Caki2 (cell line): ENCODE data around the gene PDIA5. TPM values are rescaled to one million over a fixed set of nuclear protein-coding genes. Genes with fewer than 3 reads are reported as not detected.

Experiments
- DNase-seq: peaks from one replicate; pipeline ENCODE4 v3.0.0-alpha.2; 2015; ENCODE audit warnings: low read depth
- in situ Hi-C: cut with HindIII; loops from 2 replicates; pipeline ENCODE4 v1.10.0; 2016; ENCODE audit warnings: low sequenced_read_pairs, low pct_unique_long_range_greater_than_20kb, mixed read lengths
- total RNA-seq: library from RNA; depleted of rRNA; stranded (reverse); fragments of >200 nt; shearing (Covaris generic); gene quantifications from 2 replicates; pipeline ENCODE4 v1.2.3, GENCODE V29; 2014; ENCODE audit warnings: low replicate concordance; rRNA removed

Gene PDIA5
- total RNA-seq, 1 experiment from 2014 or later = 13.3 TPM

DNA sequence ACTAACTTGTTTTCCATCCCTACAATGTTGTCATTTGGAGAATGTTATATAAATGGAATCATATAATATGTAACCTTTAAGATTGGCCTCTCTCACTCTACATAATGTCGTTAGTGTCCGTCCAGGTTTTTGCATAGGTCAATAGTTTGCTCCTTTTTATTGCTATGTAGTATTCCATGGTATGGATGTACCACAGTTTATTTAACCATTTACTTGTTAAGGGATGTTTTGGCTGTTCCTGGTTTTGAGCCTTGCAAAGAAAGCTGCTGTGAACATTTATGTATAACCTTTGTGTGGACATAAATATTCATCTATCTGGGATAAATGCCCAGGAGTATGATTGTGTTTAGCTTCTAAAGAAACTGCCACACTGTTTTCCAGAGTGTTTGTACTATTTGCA, 100.9 kb downstream of the PDIA5 start:
- no peak for DNase-seq
- in situ Hi-C loops = no loop called here

DNA sequence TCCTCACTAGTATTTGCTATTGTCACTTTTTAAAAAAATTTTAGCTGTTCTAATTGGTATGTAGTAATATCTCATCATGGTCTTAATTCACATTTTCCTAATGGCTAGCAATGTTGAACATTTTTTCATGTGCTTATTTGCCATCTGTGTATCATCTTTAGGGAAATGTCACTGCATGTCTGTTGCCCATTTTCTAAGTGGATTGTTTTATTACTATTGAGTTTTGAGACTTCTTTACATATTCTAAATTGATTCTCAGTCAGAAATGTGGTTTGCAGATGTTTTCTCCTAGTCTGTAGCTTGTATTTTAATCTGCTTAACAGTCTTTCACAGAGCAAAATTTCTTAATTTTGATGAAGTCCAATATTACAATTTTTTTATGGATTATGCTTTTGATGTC, 101.3 kb downstream of the PDIA5 start:
- DNase-seq = no peak
- in situ Hi-C loops = no loop called here

DNA sequence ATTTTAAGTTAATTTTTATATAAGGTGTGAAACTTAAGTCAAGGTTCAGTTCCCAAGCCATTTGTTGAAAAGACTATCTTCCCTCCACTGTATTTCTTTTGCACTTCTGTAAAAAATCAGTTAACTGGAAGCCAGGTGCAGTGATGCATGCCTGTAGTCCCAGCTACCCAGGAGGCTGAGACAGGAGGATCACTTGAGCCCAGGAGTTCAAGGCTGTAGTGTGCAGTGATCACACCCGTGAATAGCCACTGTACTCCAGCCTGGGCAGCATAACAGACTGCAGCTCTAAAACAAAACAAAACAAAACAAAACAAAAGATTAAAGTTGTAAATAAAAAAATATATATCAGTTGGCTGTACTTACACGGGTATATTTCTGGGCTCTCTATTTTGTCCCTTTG, 101.8 kb downstream of the PDIA5 start:
- in situ Hi-C loops = no loop called here
- no peak for DNase-seq

DNA sequence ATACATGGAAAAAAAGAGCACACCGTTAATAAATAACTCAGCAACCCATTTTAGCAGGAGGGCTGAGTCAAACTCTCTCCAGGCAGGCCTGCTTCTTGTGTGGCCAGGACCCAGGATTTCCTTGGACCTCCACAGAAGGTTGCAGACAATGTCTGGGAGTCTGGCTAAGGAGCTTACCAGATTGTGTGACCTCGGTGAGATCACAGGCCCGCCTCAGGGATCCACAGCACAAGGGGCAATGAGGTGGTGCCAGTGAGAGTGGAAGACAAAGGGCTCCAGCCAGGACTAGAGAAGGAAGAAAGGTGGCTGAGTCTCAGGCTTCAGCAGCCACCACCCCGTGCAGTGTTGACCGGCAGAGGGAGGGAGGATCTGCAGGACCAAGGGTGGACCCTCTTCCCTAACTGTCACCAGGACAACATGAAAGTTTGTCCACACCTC, 102.7 kb downstream of the PDIA5 start:
- DNase-seq = peak; percentile 42
- in situ Hi-C loops = no loop called here

DNA sequence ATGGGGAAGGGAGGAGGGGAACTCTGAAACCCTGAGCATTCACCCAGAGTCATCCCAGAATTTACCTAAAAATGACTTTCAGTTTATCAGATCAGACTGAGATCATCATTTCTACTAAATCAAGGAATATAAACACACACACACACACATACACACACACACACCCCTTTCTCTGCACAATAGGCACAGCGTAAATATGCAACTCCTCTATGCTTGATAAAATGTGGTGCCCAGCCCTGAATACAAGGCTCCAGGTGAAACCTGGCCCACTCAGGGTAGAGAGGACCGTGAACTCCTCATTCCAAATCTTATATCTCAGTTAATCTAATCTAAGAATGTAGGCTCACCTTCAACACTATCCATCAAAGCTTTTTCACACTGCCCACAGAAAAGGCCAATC, 103.1 kb downstream of the PDIA5 start:
- in situ Hi-C loops = no loop called here

DNA sequence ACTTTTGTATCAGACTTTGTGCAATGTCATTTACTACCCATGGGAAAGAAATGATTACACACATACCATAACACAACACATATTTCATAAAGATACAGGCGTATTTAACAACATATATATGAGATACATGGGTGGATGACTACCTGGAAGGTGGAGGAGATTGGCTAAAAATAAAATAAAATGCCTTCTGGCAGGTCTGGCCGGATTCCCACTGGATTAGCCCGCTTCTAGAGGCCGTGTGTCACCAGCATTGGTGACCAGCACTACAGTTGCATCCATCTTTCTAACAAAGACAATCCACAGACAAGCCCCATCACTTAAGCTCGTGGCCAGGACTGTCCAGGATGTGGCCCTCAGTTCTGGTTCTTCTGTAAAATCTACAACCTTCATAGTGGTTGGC, 114.0 kb downstream of the PDIA5 start:
- DNase-seq = no peak

More for the DNA sequence above, 103.1 kb downstream of the PDIA5 start:
- no peak for DNase-seq

DNA sequence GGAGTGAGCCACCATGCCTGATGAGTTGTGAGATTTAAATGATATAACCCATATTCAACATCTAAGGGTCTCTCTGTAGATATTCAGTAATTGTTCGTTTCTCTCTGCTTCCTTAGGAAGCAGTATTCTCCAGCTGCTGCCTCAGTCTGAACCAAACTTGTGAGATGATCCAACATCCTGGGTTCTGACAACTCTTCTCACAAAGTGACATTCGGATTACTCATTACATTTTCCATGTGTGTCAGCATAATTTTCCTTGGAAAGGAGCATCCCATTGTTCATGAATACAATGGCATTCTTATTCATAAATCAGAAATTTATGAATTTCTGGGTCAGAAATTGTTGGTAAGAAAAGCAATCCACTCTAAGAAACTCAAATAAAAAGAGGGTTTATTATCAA, 119.9 kb downstream of the PDIA5 start:
- in situ Hi-C loops = no loop called here
- no peak for DNase-seq

More for the DNA sequence above, 114.0 kb downstream of the PDIA5 start:
- in situ Hi-C loops = no loop called here

DNA sequence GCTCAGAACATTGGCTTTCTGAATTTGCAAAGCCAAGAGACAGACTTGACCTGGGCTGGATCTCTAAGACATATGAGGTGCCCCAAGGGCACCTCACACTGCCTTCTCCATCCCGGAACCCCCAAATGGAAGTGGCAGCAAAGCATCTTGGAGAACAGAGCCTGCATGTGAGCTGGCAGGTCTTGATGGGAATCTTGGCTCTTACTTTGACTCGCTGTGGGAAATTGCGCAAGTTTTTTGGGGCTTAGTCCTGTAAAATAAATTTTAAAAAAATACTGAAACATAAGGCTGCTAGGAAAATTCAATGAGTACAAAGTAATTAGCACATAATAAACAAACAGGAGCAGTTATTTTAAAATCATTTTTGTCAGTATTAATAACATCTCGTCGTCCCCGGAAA, 121.2 kb downstream of the PDIA5 start:
- DNase-seq = no peak
- in situ Hi-C loops = no loop called here

DNA sequence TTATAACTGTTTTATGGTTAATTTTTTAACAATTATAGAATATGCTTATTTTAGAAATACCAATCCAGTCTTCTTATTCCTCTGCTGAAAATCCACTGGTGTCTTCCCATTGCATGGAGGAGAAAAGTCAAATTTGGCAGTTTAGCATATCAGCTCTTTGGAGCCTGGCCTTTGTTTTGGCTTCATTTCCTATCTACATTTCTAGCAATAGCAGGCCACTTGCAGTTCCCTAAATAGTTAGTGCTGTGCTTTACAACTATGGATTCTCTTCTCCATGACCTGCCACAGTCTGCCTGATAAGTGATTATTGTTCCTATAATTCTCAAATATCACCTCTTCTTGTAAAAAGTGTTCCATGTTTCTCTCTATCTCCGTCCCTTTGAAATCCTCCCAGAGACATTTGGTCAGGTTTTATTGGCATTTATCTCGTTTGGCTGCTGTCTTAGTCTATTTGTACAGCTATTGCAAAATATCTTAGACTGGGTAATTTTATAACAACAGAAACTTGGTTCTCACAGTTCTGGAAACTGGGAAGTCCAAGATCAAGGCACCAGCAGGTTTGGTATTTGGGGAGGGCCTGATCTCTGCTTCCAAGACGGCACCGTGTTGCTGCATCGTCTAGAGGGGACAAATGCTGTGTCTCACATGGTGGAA, 126.8 kb downstream of the PDIA5 start:
- in situ Hi-C loops = no loop called here
- no peak for DNase-seq

DNA sequence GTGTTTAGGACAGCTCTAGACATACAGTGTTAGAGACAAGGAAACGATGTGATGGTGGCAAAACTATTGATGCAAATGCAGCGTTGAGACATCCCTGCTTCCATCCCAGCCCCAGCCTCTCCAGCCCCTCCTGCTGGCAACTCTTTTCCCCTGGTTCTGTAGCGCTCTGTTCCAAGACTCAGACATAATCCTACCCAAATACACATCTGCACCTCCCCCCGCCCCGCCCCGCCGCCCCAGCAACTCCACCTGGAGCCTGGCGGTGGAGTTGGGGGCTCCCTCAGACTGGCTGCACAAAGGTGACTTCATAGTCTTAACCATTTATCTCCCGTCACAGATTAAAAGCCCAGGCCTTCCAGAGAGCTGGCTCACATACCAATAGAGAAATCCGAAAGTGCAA, 127.7 kb downstream of the PDIA5 start:
- in situ Hi-C loops = no loop called here
- no peak for DNase-seq

DNA sequence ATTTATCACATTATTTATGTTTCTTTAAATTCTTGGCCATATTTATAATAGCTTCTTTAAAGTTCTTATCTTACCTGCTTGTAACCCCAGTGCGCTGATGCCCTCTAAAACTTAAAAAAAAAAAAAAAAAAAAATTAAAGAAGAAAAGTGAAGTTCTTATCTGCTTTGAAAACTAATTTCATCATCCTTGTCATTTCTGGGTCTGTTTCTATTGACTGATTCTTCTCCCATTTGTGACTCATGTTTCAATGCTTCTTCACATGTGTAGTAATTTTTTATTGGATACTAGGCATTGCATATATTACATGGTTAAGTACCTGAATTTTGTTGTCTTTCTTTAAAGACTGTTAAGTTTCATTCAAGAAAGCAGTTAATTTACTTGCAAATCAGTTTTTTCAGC, 131.5 kb downstream of the PDIA5 start:
- DNase-seq = no peak
- in situ Hi-C loops = no loop called here

DNA sequence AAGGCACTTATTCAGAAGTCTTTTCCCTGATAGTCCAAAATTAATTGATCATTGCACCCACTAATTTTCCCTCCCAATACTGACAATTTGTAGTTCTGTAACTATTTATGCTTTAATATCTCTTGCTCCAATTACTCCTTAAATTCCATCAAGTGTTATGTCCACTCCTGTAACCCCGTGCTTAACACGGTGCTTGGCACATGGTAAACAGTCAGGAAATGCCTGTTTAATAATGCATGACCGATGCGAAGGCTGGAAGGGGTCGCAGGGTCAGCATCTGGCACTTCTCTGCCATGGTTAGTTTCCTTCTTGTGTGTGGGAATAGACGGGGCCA, 134.4 kb downstream of the PDIA5 start:
- DNase-seq = no peak
- in situ Hi-C loops = no loop called here

DNA sequence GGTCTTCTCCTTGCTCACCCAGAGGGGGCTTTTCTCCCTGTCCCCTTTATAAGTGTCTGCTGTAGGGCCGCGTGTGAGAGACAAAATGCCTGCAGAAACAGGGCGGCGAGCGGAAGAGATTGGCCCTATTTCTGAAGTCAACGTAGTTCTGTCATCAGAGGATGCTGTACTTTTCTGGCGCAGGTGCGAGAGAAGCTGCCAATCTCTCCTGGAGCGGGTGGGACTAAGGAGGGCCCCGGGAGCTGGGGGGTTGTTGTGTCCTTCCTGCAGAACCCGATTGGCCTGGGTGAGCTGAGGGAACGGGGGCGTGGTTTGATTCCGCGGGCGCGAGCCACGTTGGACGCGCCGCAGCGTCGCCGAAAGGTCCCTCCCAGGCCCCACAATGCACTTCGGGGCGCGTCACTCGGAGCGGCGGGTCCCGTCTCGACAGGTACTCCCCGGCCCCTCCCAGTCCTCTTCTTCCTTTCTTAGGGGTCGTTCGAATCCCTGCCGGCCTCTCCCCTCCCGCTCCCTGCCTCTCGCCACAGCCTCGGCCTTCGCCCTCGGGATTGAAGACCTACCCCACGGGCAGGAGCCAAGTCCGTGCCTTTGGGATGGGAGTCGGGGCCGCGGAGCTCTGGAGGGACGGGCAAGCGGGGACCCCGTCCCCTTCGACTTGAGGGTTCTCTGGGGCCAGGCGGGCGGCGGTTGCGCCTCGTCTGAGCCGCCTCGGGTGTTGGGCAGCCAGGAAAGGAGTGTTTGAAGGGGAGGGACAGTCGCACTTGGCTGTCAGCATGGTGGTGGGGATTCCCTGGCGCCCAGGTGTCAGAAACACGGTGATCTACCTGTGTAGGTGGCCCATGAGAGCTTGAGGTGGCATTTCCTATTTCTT, 135.0 kb downstream of the PDIA5 start, which contains the start of gene SEC22A:
Gene SEC22A (plus strand): TSS at position 387 of the 871 bp plus-strand sequence. CDS start 7,275 bp downstream, outside the sequence.
- in situ Hi-C loops = no loop called here

DNA sequence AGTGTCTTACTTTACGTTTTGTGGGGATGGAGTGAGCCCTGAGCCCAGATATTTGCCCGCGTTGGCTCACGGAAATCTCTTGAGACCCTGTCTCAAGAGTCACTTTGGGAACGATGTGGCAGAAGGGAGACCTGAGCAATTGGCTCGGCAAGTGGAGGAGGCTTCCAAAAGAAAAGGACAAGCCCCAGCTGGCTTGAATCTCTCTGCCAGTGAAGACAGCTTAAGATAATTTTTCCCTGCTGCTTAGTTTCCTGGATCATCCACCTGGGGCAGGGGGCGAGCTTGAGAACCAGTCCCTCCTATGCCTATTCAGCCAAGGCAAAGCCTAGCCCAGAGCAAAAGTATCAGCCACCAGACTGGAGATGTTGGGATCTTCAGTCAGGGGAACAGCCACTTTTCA, 135.6 kb downstream of the PDIA5 start:
- in situ Hi-C loops = no loop called here
- DNase-seq = no peak

More for the DNA sequence above, 135.0 kb downstream of the PDIA5 start, which contains the start of gene SEC22A:
- peak; percentile 96 for DNase-seq

Other genes with a start within 250 kb of the PDIA5 start
- gene SEMA5B, start 39.3 kb upstream of the PDIA5 start, total RNA-seq = 0.07 and 0.67 TPM in 2 replicates
- gene SEC22A, start 134.9 kb downstream of the PDIA5 start, total RNA-seq = 21.7 and 62.8 TPM in 2 replicates